PC-9 (cell line): Measurements from ENCODE around the gene ANKRD62.

Source experiments
- EZH2 ChIP-seq: fragments of 200-600 bp; sonication (generic); IDR thresholded peaks from 2 replicates; pipeline ENCODE4 v1.8.0; 2017; ENCODE audit warnings: antibody characterized with exemption, low read depth
- TF ChIP-seq, protein P1 (sequence below): fragments of 200-600 bp; sonication (generic); conservative IDR thresholded peaks from 2 replicates; pipeline ENCODE4 v1.6.1; 2017; ENCODE audit warnings: mixed run types, antibody characterized with exemption, mild to moderate bottlenecking, moderate library complexity

DNA sequence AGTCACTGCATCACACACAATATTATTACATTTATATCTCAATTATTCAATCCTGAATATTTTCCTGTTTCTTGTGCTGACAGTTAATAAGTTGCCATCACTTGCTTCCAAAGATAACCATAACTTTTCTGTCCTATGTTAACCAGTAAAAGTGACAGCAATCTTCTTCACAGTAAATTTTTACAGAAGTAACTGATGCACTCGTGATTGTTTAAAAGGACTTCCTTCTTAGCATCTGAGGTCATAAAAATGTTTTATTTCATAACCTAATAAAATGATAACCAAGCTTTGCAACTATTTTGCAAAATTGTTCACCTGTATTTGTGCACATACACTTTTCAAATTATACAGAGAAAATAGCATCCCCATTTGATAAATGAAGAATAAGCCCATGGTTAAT, 20.6 kb upstream of the ANKRD62 start:
- TF ChIP-seq, protein P1, sequence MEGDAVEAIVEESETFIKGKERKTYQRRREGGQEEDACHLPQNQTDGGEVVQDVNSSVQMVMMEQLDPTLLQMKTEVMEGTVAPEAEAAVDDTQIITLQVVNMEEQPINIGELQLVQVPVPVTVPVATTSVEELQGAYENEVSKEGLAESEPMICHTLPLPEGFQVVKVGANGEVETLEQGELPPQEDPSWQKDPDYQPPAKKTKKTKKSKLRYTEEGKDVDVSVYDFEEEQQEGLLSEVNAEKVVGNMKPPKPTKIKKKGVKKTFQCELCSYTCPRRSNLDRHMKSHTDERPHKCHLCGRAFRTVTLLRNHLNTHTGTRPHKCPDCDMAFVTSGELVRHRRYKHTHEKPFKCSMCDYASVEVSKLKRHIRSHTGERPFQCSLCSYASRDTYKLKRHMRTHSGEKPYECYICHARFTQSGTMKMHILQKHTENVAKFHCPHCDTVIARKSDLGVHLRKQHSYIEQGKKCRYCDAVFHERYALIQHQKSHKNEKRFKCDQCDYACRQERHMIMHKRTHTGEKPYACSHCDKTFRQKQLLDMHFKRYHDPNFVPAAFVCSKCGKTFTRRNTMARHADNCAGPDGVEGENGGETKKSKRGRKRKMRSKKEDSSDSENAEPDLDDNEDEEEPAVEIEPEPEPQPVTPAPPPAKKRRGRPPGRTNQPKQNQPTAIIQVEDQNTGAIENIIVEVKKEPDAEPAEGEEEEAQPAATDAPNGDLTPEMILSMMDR: no peak
- no peak for TF ChIP-seq EZH2
